CD4-positive, CD25-positive, alpha-beta regulatory T cell (primary cell): ENCODE data around the gene ABLIM3. TPM values are rescaled to one million over a fixed set of nuclear protein-coding genes. Genes with fewer than 3 reads are reported as not detected.

ENCODE experiments used
- ATAC-seq, 2 donors: fragments of 150-1000 bp; cut with Tn5 transposase; one replicate each; pipeline ENCODE4 v1.10.0; 2021; ENCODE audit warnings: low read depth in 2 of 2, moderate number of reproducible peaks in 2 of 2, moderate library complexity in 1 of 2
- DNase-seq, 3 donors: peaks; one replicate each; pipeline versions ENCODE4 v3.0.0 to v3.0.0-alpha.2; 2012 to 2022; ENCODE audit warnings: mixed read lengths in 1 of 3
- H3K27ac ChIP-seq: one replicate; pipeline ENCODE4 v1.7.0; 2013; ENCODE audit warnings: mild to moderate bottlenecking, low read length; ENCODE audit not compliant: insufficient read depth, poor library complexity, severe bottlenecking
- H3K27me3 ChIP-seq: one replicate; pipeline ENCODE4 v1.7.0; 2013; ENCODE audit warnings: low read length; ENCODE audit not compliant: control insufficient read depth, insufficient read depth
- H3K36me3 ChIP-seq: one replicate; pipeline ENCODE4 v1.7.0; 2013; ENCODE audit warnings: mild to moderate bottlenecking, low read length, moderate library complexity; ENCODE audit not compliant: control insufficient read depth, insufficient read depth
- H3K4me1 ChIP-seq: 2 replicates; pipeline ENCODE4 v1.7.0; 2013; ENCODE audit warnings: mild to moderate bottlenecking, low read length; ENCODE audit not compliant: insufficient read depth, control insufficient read depth, poor library complexity, severe bottlenecking
- H3K4me3 ChIP-seq: one replicate; pipeline ENCODE4 v1.7.0; 2013; ENCODE audit warnings: low read depth, mild to moderate bottlenecking, low read length, moderate library complexity
- H3K9me3 ChIP-seq, 2 experiments: 1 replicate in 1 of 2; 2 replicates in 1 of 2; pipeline ENCODE4 v1.7.0; 2013; ENCODE audit warnings: low read length in 2 of 2, mild to moderate bottlenecking in 1 of 2, moderate library complexity in 1 of 2; ENCODE audit not compliant: control insufficient read depth in 2 of 2
- H3K27ac Mint-ChIP-seq, 3 donors: one replicate each; pipeline ENCODE4 v1.8.0; 2020 to 2022; ENCODE audit warnings: mild to moderate bottlenecking in 3 of 3, mixed read lengths in 3 of 3, moderate library complexity in 2 of 3
- H3K27me3 Mint-ChIP-seq: one replicate; pipeline ENCODE4 v1.8.0; 2022; ENCODE audit warnings: mild to moderate bottlenecking, mixed read lengths
- H3K36me3 Mint-ChIP-seq: one replicate; pipeline ENCODE4 v1.8.0; 2020; ENCODE audit warnings: mixed read lengths
- H3K4me1 Mint-ChIP-seq, 4 donors: one replicate each; pipeline ENCODE4 v1.8.0; 2020 to 2022; ENCODE audit warnings: mixed read lengths in 4 of 4, mild to moderate bottlenecking in 1 of 4
- H3K4me3 Mint-ChIP-seq, 4 donors: one replicate each; pipeline ENCODE4 v1.8.0; 2020 to 2022; ENCODE audit warnings: mild to moderate bottlenecking in 4 of 4, mixed read lengths in 4 of 4, moderate library complexity in 3 of 4
- H3K9me3 Mint-ChIP-seq, 7 donors: one replicate each; pipeline ENCODE4 v1.8.0; 2020 to 2022; ENCODE audit warnings: mixed read lengths in 7 of 7, mild to moderate bottlenecking in 3 of 7, moderate library complexity in 2 of 7
- polyA plus RNA-seq, 4 donors: library from polyadenylated mRNA; unstranded; fragments of 300-500 nt; fragmentation: Illumina TruSeq; gene quantifications; one replicate each; pipeline ENCODE4 v1.2.3, GENCODE V29; 2021
- total RNA-seq: library from RNA; stranded (reverse); gene quantifications from one replicate; pipeline ENCODE4 v1.2.3, GENCODE V29; 2022

Gene ABLIM3
- total and polyA plus RNA-seq, 5 donors from 2014 or later: 0.29 to 1.8 (median 0.44) TPM; not detected in 2

DNA sequence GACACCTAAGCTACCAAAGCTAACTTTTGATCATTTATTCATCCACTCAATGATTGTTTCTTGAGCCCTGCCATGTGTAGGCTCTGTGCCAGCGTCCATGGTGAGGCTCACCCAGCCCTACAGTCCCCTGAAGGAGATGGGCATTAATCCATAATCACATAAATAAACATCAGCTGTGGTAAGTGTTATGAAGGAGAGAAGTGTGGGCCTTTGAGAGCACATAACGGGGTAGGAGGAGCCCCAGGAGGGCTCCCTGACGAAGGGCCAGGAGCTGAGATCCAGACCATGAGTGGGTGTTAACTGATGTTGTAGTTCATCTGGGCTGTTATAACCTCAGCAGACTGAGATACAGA is 76.5 kb downstream of the ABLIM3 start:
- no peaks in the 10 kb centered on the region for H3K27me3 Mint-ChIP-seq
- no peaks in the 10 kb centered on the region for H3K4me1 Mint-ChIP-seq
- Histone ChIP-seq H3K4me1 (no peaks in the 10 kb centered on the region), H3K36me3 (no peaks in the 10 kb centered on the region), H3K4me3 (no peak overlapping the region), H3K27ac (no peak overlapping the region), H3K27me3 (no peaks in the 10 kb centered on the region), H3K9me3 (no peaks in the 10 kb centered on the region)
- DNase-seq (no peak), ATAC-seq (no peak)
- no peaks in the 10 kb centered on the region for H3K36me3 Mint-ChIP-seq
- peak overlapping the region in 1 of 3 donors; percentile 8 for H3K27ac Mint-ChIP-seq
- no peak overlapping the region for H3K4me3 Mint-ChIP-seq
- H3K9me3 Mint-ChIP-seq: peaks cover 0 to 1% (median 0%) of the 10 kb centered on the region in 7 donors

DNA sequence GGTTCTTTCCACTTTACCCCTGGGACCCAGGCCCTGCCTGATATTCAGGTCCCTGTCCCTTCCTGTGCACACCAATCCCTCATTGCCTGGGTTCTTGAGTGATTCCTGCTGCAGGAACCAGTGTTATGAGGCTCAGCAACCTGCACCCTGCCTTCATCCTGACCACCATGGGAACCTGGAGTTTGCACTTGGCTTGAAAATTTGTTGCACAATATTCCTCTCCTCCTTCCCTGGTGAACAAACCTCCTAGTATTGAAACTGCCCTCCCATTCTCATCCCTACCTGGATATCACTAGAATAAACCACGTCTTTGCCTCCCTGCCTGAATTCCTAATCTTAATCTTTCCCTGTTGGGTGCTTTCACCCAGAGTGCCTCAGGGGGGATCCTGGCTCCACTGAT is 78.3 kb downstream of the ABLIM3 start:
- Histone ChIP-seq H3K36me3 (no peaks in the 10 kb centered on the region), H3K4me1 (no peaks in the 10 kb centered on the region), H3K27ac (no peak overlapping the region), H3K27me3 (no peaks in the 10 kb centered on the region), H3K9me3 (no peaks in the 10 kb centered on the region), H3K4me3 (no peak overlapping the region)
- Mint-ChIP-seq H3K36me3 (no peaks in the 10 kb centered on the region), H3K27me3 (peaks cover 4% of the 10 kb centered on the region), H3K4me3 (no peak overlapping the region), H3K9me3 (peaks cover 0 to 1% (median 0%) of the 10 kb centered on the region in 7 donors), H3K27ac (no peak overlapping the region), H3K4me1 (peaks cover 0 to 2% (median 0%) of the 10 kb centered on the region in 4 donors)
- DNase-seq (no peak), ATAC-seq (no peak)

DNA sequence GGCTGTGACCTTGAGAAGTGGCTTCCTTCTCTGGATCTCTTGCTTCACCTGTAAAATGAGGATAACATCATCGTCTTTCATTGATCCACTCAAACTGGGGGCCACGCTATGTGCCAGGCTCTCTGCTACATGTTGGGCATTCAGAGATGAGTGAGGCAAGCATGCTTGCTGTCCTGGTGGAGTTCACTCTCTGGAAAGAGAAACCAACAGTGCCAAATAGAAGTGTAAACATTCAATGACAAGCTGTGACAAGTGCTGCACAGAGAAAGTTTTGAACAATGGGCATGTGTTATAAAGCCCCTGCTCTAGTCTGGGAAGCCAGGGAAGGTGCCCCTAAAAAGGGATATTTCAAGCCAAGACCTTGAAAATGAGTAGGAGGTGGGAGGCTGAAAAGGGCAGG is 79.5 kb downstream of the ABLIM3 start:
- no peak overlapping the region for H3K4me3 ChIP-seq
- Mint-ChIP-seq H3K27ac (no peak overlapping the region), H3K9me3 (peaks cover 0 to 1% (median 0%) of the 10 kb centered on the region in 7 donors), H3K36me3 (no peaks in the 10 kb centered on the region), H3K4me3 (no peak overlapping the region), H3K27me3 (peaks cover 4% of the 10 kb centered on the region), H3K4me1 (peaks cover 0 to 2% (median 0%) of the 10 kb centered on the region in 4 donors)
- H3K36me3 ChIP-seq: no peaks in the 10 kb centered on the region
- H3K4me1 ChIP-seq: no peaks in the 10 kb centered on the region
- H3K27ac ChIP-seq: no peak overlapping the region
- ATAC-seq: no peak
- DNase-seq: no peak
- H3K27me3 ChIP-seq: no peaks in the 10 kb centered on the region
- H3K9me3 ChIP-seq: no peaks in the 10 kb centered on the region

DNA sequence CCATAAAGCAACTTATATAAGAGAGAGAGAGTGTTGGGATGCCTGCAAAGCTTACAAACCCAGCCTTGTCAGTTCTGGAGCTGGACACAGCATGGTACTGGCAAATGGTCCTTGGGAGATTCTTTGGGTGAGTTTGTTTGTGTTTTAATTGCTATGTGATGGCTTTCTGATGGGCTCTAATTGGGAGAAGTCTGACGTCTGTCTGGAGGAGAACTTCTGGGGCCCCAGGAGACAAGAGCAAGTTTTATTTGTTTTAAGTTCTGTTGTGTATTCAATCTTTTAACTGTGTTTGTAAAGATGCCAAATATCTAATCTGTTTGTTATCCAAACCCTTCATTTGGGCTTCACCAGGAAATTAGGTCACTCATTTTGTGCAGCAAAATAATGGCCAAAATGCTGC is 80.0 kb downstream of the ABLIM3 start:
- ATAC-seq (no peak), DNase-seq (no peak)
- no peak overlapping the region for H3K27ac Mint-ChIP-seq
- Histone ChIP-seq H3K27ac (no peak overlapping the region), H3K9me3 (no peaks in the 10 kb centered on the region), H3K4me3 (no peak overlapping the region), H3K27me3 (no peaks in the 10 kb centered on the region), H3K4me1 (no peaks in the 10 kb centered on the region), H3K36me3 (no peaks in the 10 kb centered on the region)
- peaks cover 4% of the 10 kb centered on the region for H3K27me3 Mint-ChIP-seq
- no peak overlapping the region for H3K4me3 Mint-ChIP-seq
- H3K9me3 Mint-ChIP-seq: peaks cover 0 to 1% (median 0%) of the 10 kb centered on the region in 7 donors
- H3K4me1 Mint-ChIP-seq: peaks cover 0 to 2% (median 0%) of the 10 kb centered on the region in 4 donors
- H3K36me3 Mint-ChIP-seq: no peaks in the 10 kb centered on the region

DNA sequence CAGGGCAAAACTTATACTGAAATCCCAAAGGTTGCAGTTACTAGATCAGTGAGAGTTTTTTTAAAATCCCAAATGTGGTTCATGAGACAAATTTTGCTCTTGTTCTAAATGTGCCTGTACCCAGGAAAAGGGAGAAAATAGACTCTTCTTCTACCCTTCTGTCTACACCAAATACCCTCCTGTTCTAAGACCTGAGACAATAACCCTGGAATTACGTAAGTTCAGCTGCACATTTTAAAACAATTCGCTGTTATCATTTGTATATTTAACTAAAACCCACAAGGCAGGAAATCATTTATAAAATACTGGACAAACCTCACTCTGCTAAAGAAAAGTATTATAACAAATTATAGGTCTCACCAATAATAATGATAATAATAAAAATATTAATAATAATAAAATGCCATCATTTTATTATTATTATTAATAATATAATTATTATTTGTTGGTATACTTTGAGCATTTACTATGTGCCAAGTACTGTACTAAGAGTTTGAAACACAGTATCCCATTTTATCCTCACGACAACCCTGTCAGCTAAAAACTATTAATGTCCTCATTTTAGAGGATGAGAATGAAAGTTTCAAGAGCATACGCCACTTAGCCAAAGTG is 80.5 kb downstream of the ABLIM3 start:
- H3K36me3 ChIP-seq: no peaks in the 10 kb centered on the region
- Mint-ChIP-seq H3K27ac (no peak overlapping the region), H3K4me3 (no peak overlapping the region), H3K4me1 (peaks cover 0 to 2% (median 0%) of the 10 kb centered on the region in 4 donors), H3K36me3 (no peaks in the 10 kb centered on the region), H3K27me3 (peaks cover 4% of the 10 kb centered on the region), H3K9me3 (peaks cover 0 to 1% (median 0%) of the 10 kb centered on the region in 7 donors)
- H3K27me3 ChIP-seq: no peaks in the 10 kb centered on the region
- no peak overlapping the region for H3K4me3 ChIP-seq
- DNase-seq (no peak), ATAC-seq (no peak)
- no peak overlapping the region for H3K27ac ChIP-seq
- H3K4me1 ChIP-seq: no peaks in the 10 kb centered on the region
- H3K9me3 ChIP-seq: no peaks in the 10 kb centered on the region

DNA sequence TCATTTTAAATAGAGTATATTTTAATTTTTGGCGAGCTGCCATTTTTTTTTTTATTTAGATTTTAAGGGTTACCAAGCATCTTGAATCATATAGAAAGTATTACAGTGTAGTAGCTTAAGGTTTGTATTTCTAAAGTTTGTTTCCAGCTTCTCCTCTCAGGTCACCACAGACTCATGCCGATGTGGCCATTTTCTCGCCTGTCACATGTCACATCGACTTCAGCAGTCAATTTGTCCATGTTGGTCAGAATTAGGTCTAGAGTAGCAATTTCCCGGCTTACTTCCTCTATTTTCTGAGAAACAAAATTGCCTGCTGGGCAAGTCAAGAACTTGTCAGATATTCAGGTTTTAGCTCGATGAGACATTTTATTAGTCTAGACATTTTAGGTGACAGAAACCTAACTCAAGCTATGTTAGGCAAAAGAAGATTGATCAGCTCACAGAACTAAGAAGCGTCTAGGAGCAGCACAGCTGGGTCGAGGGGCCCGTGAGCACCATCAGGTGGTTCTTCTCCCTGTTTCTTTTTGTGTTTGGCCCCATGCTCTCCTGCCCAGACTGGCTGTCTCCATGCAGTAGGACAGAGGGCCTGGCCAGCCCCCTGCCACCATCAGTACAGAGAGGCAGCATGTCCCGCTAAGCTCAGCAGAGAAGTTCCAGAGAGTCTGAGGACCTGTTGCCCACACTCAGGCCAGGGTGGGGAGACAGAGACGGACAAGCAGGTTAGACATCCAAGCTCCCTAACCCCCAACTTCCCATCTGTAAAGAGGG is 82.0 kb downstream of the ABLIM3 start:
- Mint-ChIP-seq H3K9me3 (peaks cover 0 to 1% (median 0%) of the 10 kb centered on the region in 7 donors), H3K4me1 (peaks cover 0 to 2% (median 0%) of the 10 kb centered on the region in 4 donors), H3K27me3 (peaks cover 4% of the 10 kb centered on the region), H3K36me3 (no peaks in the 10 kb centered on the region), H3K4me3 (no peak overlapping the region), H3K27ac (no peak overlapping the region)
- no peaks in the 10 kb centered on the region for H3K27me3 ChIP-seq
- H3K27ac ChIP-seq: no peak overlapping the region
- H3K36me3 ChIP-seq: no peaks in the 10 kb centered on the region
- H3K9me3 ChIP-seq: no peaks in the 10 kb centered on the region
- no peak overlapping the region for H3K4me3 ChIP-seq
- DNase-seq (no peak), ATAC-seq (no peak)
- no peaks in the 10 kb centered on the region for H3K4me1 ChIP-seq

DNA sequence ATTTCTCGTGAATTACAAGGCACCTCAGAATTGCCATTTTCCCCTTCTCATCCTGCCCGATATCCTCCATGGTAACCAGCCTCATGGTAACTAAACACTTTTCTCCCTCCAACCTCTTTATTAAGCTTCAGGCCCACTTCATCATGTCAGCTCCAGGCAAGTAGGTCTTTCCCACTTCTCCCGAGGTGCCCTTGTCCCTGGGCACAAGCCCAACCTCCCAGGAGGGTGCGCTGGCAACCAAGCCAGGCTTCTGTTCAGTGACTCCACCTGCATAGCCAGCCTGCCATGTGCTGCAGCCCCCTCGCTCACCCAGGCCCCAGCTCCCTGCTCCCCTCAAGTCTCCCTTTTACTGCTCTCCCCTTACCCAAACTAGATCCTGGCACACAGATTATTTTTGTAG is 83.0 kb downstream of the ABLIM3 start:
- H3K4me3 Mint-ChIP-seq: no peak overlapping the region
- Histone ChIP-seq H3K4me3 (no peak overlapping the region), H3K4me1 (no peaks in the 10 kb centered on the region), H3K27ac (no peak overlapping the region), H3K9me3 (no peaks in the 10 kb centered on the region), H3K36me3 (no peaks in the 10 kb centered on the region), H3K27me3 (no peaks in the 10 kb centered on the region)
- ATAC-seq: no peak
- peaks cover 4% of the 10 kb centered on the region for H3K27me3 Mint-ChIP-seq
- no peaks in the 10 kb centered on the region for H3K36me3 Mint-ChIP-seq
- no peaks in the 10 kb centered on the region for H3K9me3 Mint-ChIP-seq
- H3K4me1 Mint-ChIP-seq: peaks cover 0 to 4% (median 0%) of the 10 kb centered on the region in 4 donors
- H3K27ac Mint-ChIP-seq: no peak overlapping the region
- no peak for DNase-seq
